ENCODE data around the gene KIAA1958. TPM values are rescaled to one million over a fixed set of nuclear protein-coding genes. Genes with fewer than 3 reads are reported as not detected.

Gene KIAA1958
- total and polyA plus RNA-seq, 2 experiments from 2014 or later: 9.4 to 41.7 TPM

DNA sequence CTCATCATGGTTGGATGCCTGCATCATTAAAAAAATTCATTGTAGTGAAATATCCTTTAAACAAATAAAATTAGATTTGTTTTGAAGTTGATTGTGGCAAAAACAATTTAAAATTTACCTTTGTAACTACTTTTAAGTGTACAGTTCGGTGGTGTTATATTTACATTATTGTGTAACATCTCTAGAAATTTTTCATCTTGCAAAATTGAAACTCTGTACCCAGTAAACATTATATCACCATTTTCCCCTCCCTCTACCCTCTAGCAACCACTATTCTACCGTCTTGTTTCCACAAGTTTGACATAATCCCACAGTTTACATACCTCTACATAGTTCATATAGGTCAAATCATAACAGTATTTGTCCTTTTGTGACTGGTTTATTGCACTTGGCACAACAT lies 2.0 kb upstream of the KIAA1958 start:
- Mint-ChIP-seq H3K27ac (no peak overlapping the region), H3K4me1 (peaks cover 17% of the 10 kb centered on the region), H3K27me3 (ENCODE audit: insufficient read depth, low read depth, poor library complexity) (peaks cover 16% of the 10 kb centered on the region), H3K36me3 (ENCODE audit: low read depth) (no peaks in the 10 kb centered on the region; the same call in 1 of the 3 replicates), H3K9me3 (no peaks in the 10 kb centered on the region), H3K4me3 (no peak overlapping the region)
- Histone ChIP-seq H3K4me2 (no peak overlapping the region), H3K4me1 (ENCODE audit: insufficient read depth) (peaks cover 21% of the 10 kb centered on the region), H3K27me3 (ENCODE audit: insufficient read depth) (no peaks in the 10 kb centered on the region), H3K27ac (ENCODE audit: low read depth) (no peak overlapping the region), H3K9me2 (ENCODE audit: insufficient read depth) (no peaks in the 10 kb centered on the region), H3K4me3 (no peak overlapping the region), H4K20me1 (replicated peaks; ENCODE audit: insufficient read depth) (peaks cover 9% of the 10 kb centered on the region), H2AFZ (no peak overlapping the region), H3K36me3 (ENCODE audit: insufficient read depth) (no peaks in the 10 kb centered on the region), H3F3A (replicated peaks; ENCODE audit: low read depth) (no peaks in the 10 kb centered on the region), H3K79me2 (replicated peaks; ENCODE audit: insufficient read depth) (peaks cover 31% of the 10 kb centered on the region)
- ATAC-seq (no peak), DNase-seq (ENCODE audit: low spot score) (no peak)
- TF ChIP-seq JUNB (IDR thresholded peaks at IDR 0.05; ENCODE audit: unreplicated experiment) (no peak), EZH2 (IDR thresholded peaks at IDR 0.05; ENCODE audit: low read depth, unreplicated experiment) (no peak), ZNF114 (CRISPR knock-in tag; IDR thresholded peaks at IDR 0.05) (no peak), NANOG (IDR thresholded peaks at IDR 0.05; ENCODE audit: borderline replicate concordance) (no peak), POLR2AphosphoS5 (IDR thresholded peaks at IDR 0.05; ENCODE audit: low read depth) (no peak), ZNF331 (CRISPR knock-in tag; IDR thresholded peaks at IDR 0.05; ENCODE audit: low read depth) (no peak)
- TF ChIP-seq, protein P1, sequence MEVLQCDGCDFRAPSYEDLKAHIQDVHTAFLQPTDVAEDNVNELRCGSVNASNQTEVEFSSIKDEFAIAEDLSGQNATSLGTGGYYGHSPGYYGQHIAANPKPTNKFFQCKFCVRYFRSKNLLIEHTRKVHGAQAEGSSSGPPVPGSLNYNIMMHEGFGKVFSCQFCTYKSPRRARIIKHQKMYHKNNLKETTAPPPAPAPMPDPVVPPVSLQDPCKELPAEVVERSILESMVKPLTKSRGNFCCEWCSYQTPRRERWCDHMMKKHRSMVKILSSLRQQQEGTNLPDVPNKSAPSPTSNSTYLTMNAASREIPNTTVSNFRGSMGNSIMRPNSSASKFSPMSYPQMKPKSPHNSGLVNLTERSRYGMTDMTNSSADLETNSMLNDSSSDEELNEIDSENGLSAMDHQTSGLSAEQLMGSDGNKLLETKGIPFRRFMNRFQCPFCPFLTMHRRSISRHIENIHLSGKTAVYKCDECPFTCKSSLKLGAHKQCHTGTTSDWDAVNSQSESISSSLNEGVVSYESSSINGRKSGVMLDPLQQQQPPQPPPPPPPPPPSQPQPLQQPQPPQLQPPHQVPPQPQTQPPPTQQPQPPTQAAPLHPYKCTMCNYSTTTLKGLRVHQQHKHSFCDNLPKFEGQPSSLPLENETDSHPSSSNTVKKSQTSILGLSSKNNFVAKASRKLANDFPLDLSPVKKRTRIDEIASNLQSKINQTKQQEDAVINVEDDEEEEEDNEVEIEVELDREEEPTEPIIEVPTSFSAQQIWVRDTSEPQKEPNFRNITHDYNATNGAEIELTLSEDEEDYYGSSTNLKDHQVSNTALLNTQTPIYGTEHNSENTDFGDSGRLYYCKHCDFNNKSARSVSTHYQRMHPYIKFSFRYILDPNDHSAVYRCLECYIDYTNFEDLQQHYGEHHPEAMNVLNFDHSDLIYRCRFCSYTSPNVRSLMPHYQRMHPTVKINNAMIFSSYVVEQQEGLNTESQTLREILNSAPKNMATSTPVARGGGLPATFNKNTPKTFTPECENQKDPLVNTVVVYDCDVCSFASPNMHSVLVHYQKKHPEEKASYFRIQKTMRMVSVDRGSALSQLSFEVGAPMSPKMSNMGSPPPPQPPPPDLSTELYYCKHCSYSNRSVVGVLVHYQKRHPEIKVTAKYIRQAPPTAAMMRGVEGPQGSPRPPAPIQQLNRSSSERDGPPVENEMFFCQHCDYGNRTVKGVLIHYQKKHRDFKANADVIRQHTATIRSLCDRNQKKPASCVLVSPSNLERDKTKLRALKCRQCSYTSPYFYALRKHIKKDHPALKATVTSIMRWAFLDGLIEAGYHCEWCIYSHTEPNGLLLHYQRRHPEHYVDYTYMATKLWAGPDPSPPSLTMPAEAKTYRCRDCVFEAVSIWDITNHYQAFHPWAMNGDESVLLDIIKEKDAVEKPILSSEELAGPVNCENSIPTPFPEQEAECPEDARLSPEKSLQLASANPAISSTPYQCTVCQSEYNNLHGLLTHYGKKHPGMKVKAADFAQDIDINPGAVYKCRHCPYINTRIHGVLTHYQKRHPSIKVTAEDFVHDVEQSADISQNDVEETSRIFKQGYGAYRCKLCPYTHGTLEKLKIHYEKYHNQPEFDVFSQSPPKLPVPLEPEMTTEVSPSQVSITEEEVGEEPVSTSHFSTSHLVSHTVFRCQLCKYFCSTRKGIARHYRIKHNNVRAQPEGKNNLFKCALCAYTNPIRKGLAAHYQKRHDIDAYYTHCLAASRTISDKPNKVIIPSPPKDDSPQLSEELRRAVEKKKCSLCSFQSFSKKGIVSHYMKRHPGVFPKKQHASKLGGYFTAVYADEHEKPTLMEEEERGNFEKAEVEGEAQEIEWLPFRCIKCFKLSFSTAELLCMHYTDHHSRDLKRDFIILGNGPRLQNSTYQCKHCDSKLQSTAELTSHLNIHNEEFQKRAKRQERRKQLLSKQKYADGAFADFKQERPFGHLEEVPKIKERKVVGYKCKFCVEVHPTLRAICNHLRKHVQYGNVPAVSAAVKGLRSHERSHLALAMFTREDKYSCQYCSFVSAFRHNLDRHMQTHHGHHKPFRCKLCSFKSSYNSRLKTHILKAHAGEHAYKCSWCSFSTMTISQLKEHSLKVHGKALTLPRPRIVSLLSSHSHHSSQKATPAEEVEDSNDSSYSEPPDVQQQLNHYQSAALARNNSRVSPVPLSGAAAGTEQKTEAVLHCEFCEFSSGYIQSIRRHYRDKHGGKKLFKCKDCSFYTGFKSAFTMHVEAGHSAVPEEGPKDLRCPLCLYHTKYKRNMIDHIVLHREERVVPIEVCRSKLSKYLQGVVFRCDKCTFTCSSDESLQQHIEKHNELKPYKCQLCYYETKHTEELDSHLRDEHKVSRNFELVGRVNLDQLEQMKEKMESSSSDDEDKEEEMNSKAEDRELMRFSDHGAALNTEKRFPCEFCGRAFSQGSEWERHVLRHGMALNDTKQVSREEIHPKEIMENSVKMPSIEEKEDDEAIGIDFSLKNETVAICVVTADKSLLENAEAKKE (CRISPR knock-in tag; IDR thresholded peaks at IDR 0.05): no peak
- TF ChIP-seq, protein P2, sequence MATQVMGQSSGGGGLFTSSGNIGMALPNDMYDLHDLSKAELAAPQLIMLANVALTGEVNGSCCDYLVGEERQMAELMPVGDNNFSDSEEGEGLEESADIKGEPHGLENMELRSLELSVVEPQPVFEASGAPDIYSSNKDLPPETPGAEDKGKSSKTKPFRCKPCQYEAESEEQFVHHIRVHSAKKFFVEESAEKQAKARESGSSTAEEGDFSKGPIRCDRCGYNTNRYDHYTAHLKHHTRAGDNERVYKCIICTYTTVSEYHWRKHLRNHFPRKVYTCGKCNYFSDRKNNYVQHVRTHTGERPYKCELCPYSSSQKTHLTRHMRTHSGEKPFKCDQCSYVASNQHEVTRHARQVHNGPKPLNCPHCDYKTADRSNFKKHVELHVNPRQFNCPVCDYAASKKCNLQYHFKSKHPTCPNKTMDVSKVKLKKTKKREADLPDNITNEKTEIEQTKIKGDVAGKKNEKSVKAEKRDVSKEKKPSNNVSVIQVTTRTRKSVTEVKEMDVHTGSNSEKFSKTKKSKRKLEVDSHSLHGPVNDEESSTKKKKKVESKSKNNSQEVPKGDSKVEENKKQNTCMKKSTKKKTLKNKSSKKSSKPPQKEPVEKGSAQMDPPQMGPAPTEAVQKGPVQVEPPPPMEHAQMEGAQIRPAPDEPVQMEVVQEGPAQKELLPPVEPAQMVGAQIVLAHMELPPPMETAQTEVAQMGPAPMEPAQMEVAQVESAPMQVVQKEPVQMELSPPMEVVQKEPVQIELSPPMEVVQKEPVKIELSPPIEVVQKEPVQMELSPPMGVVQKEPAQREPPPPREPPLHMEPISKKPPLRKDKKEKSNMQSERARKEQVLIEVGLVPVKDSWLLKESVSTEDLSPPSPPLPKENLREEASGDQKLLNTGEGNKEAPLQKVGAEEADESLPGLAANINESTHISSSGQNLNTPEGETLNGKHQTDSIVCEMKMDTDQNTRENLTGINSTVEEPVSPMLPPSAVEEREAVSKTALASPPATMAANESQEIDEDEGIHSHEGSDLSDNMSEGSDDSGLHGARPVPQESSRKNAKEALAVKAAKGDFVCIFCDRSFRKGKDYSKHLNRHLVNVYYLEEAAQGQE (IDR thresholded peaks at IDR 0.05; ENCODE audit: unreplicated experiment): no peak
